HG02610 (cell line): ENCODE data around the gene PTGR3.

Experiments used
- ATAC-seq: cut with Tn5 transposase; IDR thresholded peaks from one replicate; pipeline ENCODE4 v1.9.1; 2021; ENCODE audit warnings: mild to moderate bottlenecking, moderate library complexity; ENCODE audit not compliant: unreplicated experiment

The PTGR3 gene

DNA sequence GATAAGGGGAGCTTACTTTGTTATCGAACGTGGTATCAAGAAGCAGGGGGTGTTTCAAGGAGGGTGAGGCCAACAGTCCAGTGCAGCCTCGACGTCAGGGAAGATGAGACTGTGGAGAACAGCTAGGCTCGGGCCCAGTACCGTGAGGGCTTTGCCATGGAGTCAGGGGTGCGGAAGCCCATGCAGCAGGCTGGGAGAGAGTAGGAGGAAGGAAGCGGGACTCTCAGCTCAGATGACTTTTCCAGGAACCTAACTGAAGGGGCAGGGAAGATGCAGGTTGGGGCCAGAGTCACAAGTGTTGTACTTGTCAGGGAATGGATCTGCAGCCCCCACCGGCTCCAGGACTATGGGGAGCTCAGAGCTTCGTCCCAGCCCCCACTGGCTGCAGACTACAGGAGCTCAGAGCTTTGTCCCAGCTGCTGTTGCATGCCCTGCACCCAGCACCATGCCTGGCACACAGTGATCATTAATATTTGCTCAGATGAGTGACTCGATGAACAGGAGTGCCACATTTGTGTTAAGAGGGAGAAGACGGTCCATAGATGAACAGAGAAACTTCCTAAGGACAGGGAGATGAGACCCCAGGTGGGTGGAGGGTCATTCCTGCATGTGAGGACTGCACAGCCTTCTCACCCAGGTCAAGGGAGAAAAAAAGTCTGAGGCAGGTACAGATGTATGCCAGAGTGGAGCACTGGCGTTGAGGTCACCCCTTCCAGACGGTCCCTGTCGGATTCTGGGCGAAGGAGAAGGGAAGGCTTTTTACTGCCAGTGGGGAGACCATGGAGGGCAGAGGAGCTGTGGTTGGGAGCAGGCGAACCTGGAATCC, 36.4 kb downstream of the PTGR3 start:
- ATAC-seq: peak; percentile 13

DNA sequence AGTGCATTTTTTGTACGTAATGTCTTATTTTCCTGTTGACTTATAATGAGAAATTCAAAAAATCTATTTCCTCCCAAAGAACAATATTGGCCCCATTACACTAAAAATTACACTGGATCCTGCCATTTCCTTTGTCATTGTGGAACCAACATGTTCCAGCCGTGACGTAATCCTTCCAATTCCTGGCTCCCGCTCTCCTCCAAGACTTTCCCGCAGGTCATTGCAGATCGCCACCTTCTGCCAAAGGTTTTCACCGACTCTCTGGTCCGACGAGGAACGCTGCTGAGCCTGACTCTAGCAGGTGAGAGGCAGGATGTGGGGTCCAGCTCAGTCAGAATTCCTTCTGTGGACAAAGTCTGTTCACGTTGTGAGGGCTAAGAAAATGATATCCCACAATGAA, 38.0 kb downstream of the PTGR3 start:
- ATAC-seq: no peak

DNA sequence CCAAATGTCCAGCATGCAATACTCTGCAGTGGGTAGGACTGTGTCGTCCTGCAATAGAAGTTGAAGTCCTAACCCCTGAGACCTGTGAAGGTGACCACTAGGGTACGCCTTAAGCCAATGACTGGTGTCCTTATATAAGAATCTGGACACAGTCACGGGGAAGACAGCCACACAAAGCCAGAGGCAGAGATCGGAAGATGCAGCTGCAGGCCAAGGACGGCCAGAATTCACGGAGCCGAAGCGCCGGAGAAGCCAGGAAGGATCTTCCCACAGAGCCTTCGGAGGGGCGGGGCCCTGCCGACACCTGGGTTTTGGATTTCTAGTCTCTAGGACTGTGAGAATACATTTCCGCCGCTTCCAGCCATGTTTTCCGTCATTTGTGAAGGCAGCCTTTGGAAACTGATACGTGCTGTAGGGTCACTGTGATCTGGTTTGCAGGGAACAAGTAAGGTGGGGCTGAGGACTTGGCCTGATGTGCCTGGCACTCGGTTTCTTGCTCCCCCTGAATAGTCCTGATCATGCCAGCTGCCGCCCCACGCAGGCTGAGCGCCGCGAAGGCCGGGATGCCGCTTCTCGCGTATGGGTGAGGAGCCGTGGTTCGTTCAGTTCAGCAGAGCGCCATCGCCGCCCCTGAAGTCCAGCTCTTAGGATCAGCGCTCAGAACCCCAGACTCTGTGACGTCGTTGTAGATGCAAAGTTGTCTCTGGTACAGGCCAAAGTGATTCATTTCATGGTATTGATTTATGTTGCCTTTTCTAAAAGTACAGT, 38.7 kb downstream of the PTGR3 start:
- ATAC-seq: no peak

DNA sequence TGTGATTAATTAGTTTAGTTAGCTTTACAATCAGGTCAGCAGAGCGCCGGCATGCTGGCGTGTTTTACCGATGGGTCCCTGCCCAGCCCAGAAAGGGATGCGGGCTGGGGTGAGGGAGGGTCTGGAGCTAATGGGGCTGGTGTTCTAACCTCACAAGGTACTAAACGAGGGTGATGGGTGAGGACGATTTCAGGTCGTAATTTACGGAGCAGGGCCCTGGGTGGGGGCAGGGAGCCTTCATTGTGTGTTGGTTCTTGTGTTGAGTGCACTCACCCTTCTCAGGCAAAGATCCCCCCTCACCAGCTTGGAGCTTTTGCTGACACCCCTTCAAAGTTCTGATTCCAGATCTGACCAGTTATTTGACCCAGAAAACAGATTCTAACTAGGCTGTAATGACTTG, 39.5 kb downstream of the PTGR3 start:
- ATAC-seq: no peak

DNA sequence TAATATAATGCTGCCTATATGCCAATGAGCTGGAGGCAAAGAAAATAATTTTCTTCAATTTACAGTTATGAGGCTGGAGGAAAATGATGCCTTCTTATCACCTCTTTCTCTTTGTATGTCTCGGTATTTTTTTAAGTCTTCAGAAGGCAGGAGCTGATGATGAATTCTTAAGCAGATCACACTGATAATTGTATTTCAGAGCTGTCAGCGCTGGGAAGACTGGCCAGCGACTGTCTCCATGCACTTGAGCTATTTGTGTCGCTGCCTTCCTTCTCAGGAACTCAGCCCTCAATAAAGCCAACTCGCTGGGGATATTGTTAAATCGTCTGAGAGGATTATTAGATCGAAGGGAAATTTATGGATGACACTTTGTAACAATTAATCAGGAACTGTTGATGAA, 40.3 kb downstream of the PTGR3 start:
- no peak for ATAC-seq

DNA sequence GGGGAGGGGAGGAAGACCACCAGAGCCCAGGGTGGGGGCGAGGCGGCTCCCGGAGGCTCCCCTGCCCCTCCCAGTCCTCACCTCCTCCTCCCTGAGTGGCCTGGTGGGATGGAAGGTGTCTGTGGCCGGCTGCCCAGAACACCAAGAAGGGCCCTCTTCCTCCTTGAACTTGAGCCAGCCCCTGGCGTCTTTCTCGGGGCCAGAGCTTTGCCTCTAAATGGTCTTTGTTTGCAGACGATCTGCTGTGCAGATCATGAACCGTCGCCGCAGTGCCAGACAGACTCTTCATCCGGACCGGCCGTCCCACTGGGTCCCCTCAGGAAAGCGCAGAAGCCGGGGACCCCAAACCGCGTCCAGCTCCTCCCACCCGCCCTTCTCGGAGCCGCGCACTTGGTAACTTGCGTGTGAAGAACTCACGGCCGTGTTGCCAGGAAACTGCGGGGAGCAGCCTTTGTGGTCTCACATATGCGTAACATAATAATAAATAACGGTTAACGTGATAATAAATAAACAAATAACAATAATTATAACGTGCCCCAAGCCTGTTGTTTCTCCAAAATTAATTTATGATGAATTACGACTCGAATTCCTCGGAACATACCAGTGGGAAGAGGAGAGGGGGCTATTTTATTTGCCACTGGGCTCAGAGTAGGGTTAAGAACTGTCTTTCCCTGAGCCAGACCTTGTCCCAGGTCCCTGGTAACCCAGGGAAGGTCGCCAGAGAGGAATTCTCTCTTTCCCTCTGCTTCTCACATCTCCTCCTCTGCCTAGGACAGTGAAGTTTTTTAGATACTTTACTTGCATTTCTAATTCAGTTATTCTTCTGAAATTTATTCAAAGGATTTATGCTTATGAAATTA, 41.0 kb downstream of the PTGR3 start:
- ATAC-seq: no peak

DNA sequence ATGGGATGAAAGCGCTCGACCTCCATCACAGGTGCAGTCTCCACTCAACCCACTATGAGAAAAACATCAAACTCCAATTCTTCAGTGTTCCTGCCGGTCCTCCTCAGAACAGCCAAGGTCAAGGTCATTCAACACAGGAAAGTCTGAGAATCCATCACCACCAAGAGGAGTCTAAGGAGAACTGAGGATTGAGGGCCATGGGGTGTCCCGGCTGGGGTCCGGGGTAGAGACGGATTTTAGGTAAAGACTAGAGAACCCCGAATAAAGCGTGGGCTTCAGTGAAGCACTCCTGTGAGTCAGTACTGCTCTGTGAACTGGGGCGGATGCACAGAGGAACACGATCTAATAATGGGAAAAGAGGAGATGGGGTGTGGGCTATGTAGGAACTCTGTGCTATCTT, 41.8 kb downstream of the PTGR3 start:
- ATAC-seq: no peak

DNA sequence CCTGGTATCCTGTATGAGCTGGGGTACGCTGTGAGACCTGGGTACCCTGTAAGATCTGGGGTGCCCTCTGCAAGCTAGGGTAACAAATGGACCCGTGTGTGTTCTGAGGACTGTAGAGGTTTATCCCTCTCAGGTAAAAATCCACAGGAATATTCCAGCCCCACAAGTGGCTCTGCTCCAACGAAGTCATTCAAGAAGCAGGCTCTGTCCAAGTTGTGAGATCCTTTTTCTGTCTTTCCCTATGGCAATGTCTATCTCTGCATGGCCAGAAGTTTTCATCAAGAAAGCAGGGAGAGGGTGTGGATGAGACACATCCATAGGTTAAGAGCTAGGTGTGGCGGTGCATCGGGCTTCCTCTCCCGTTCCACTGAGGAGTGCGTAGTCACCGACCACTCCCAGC, 43.0 kb downstream of the PTGR3 start:
- no peak for ATAC-seq

DNA sequence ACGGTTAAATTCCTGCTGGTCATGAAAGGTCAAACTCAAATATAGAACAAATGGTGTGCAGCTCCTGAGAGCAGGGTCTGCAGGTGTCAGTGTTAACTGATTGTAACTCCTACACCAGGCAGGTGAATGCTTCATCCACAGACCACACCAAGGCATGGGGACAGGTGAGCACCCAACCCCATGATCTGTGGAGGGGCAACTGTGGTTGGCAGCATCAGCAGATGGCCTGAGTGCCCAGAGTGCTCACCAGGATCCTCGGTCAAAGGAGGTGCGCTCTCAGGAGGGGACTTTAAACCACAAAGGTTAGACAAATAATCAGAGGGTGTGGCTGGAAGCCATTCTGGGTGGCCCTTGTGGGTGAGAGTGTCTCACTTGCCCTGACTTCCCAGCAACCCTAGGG, 44.5 kb downstream of the PTGR3 start:
- no peak for ATAC-seq

DNA sequence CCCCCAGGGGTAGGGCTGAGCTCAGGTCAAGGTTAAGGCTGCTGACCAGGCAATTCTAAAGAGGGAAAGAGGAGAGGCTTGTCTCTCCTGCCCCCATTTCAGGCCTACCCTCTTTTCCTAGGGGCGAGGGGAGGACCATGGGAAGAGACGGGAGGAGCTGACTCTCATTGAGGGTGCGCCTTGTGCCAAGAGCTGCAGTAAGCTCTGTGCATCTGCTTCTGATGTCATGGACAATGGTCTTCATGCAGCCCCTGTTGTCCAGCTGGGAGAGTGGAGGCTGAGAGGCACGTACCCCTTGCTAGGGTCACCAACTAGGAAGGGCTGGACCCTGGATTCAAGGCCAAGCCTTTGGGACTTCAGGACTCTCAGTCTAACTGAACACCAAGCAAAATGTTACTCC, 45.2 kb downstream of the PTGR3 start:
- no peak for ATAC-seq

DNA sequence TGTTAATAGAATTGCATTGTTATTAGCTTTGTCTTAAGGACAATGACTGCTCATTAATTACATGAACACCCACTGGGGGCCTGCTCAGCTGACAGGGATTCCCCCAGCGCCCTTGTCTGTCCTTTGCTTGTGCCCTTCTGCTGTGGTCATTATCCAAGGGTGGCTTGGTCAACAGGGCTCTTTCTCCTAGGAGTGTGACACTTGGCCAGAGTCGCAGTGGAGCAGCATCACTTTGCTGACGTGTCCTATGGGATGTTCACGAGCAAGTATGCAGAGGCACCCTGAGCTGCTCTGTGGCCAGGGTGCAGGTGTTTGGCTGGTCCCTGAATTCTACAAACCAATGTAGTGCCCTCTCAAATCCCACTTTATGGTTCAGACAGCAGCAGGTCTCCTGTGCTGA, 46.0 kb downstream of the PTGR3 start:
- no peak for ATAC-seq

DNA sequence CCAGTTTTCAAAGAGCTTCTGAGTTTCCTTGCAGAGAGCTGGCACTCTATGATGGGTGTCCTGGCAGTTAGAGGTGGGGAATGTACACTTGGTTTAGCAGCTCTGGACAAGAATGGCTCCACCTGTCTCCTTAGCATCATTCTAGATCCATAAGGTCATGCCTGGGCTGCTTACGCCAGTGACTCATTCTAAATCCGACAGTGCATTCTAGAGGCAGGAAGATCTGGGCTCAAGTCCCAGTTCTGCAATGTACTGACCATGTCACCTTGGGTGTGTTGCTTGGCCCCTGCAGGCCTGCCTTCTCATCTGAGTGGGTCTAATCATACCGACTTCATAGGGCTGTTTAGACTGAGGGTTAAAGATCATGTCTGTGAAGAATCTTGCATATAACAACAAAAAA, 46.5 kb downstream of the PTGR3 start:
- no peak for ATAC-seq

DNA sequence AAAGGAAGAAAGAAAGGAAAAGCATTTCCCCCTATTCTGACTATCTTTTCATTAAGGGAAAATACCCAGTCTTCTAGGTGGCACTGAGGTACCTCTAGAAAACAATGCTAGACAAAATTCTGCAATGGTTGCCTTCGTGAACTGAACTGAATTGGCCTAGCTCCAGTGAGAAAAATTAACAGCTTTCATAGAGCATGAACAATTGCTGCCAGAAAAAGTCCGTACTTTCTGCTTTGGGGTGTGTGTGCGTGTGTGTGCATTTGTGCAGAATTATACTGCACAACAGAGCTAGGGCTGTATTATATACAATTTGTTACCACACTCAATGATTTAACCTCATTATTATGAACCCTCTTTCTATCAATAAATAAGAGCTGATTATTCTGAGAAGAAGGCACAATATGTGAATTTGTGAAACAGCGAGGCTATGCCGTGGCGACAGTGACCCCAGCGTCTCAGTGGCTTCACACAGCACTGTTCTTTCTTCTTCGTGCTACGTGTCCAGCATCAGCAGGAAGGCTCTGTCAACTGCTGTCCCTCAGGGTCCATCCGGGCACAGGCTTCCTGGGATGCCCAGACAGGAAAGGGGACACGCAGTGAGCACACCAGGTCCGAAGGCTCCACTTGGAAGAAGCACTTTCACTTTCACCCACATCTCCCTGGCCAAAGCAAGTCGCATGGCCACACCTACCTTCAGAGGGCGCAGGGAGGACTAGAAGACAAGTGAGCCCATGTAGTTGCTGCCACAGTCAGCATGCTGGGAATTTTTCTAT, 47.5 kb downstream of the PTGR3 start:
- no peak for ATAC-seq

DNA sequence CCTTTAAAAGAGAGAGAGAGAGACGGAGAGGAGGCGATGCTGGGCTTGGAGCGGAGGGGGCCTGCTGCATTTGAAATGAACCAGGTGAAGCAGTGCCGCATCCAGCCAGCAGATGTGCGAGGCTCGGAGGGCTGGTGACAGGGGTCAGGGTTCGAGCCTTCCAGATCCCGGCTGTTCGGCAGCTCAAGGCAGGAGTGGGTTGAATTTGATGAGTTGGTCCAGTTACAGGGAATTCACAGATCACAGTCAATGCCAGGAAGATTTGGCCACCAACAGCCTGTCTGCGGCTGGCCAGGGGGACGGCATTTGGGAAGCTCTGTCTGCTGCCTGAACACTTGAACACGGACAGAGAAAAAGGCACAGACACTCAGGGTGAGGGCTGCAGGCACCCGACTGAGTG, 48.6 kb downstream of the PTGR3 start:
- ATAC-seq: no peak

DNA sequence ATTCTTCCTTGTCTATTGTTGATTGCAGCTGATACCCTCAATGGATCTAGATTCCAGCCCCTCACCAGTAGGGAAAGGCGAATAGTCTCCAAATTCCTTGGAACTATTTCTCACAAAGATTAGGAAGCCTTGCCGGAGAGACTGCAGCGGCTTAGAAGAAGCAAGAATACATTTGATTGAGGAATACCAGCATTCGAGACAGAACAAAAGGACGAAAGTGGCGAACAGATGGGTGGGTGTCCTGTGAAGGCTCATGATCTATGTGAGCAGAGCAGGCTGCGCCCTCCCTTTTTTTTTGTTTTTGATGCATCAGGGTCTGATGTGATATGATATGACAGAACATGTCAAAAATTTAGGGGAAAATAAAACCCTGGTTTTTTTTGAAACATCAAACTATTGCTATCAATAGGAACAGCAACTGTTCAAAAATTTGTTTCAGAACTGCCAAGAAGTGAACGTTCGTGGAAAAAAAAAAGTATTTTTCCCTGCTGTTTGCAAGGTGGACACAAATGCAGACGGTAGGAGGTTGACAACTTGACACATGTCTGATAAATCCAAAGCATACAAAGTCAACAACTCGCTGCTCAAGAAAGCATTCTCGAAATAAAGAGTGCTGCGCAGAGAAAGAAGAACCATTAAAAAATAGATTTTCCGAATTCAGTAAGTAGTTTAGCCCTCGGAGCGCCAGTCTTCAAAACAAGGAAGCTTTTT, 49.1 kb downstream of the PTGR3 start:
- ATAC-seq: no peak

DNA sequence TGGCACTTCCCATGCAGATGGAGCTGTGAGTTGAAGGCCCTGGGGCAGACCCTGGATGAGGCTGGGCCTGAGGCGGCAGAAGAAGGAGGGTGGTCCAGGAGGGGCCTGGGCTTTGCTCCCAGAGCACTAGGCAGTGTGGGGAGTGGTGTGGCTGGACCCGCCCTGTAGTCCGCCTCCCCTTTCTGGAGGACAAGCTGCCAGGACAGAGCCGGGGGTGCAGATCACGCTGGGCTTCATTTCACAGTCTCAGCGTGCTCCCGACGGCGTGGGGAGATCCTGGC, 49.8 kb downstream of the PTGR3 start:
- ATAC-seq: no peak
